HepG2 (cell line): Measurements from ENCODE around the gene OR8U1. TPM values are rescaled to one million over a fixed set of nuclear protein-coding genes. Genes with fewer than 3 reads are reported as not detected.
"Not testable (repeated sequence)": the region's sequence is repeated elsewhere in the genome, so short reads cannot be mapped to it uniquely, and the experiment has no call there.

ENCODE experiments used
- ATAC-seq: fragments of 200-7000 bp; cut with Tn5 transposase; 3 replicates; pipeline ENCODE4 v1.9.1; 2020; ENCODE audit warnings: mild to moderate bottlenecking, moderate library complexity
- BruUV-seq: library from RNA; stranded (reverse); fragments of 400-500 nt; replicated peaks from 2 replicates; lab custom pipeline; 2021; lab: Mats Ljungman, UMichigan
- CTCF ChIA-PET: fragments of 300-600 bp; formaldehyde crosslinking; extraction: SDS; loops from one replicate; lab custom pipeline; 2021; ENCODE audit warnings: low total read pairs, inconsistent platforms, low intra/inter-chr PET ratio; lab: Yijun Ruan, JAX
- POLR2A ChIA-PET: fragments of 350-600 bp; sonication (Branson Sonifier 250); formaldehyde crosslinking; loops from one replicate; lab custom pipeline; 2020; ENCODE audit warnings: antibody characterized with exemption, inconsistent platforms; lab: Yijun Ruan, JAX
- DNase-seq: peaks from one replicate; pipeline ENCODE4 v3.0.0-alpha.2; 2015; ENCODE audit warnings: low spot score
- FAIRE-seq: peaks from 3 replicates; lab custom pipeline; 2011; peaks lifted over from hg19 to GRCh38; lab: Jason Lieb, UNC
- H2AFZ ChIP-seq: one replicate; pipeline ENCODE4 v1.6.1; 2011; ENCODE audit warnings: low read length, inconsistent platforms
- H3K27ac ChIP-seq: fragments of 300-600 bp; 3 replicates; pipeline ENCODE4 v1.8.0; 2011; ENCODE audit warnings: mixed run types, mild to moderate bottlenecking, mixed read lengths, low read length, inconsistent platforms; ENCODE audit not compliant: insufficient read depth; ENCODE audit errors: extremely low read length
- H3K27me3 ChIP-seq, 2 experiments: fragments of 200-600 bp in 1 of 2; 2 replicates in 1 of 2; 3 replicates in 1 of 2; pipeline versions ENCODE4 v1.6.0 to v1.8.0; 2011; ENCODE audit warnings: low read length in 2 of 2, mild to moderate bottlenecking in 2 of 2, moderate library complexity in 2 of 2, inconsistent platforms in 1 of 2; ENCODE audit not compliant: insufficient read depth in 2 of 2, control insufficient read depth in 1 of 2
- H3K36me3 ChIP-seq, 2 experiments: fragments of 200-600 bp in 1 of 2; replicated peaks in 1 of 2; 2 replicates in 1 of 2; 3 replicates in 1 of 2; pipeline versions ENCODE4 v1.5.1 to v1.8.0; 2011; ENCODE audit warnings: low read length in 2 of 2, inconsistent platforms in 1 of 2; ENCODE audit not compliant: insufficient read depth in 2 of 2, control insufficient read depth in 1 of 2
- H3K4me1 ChIP-seq: 2 replicates; pipeline ENCODE4 v1.5.1; 2012; ENCODE audit warnings: low read length, inconsistent platforms; ENCODE audit not compliant: insufficient read depth
- H3K4me2 ChIP-seq: 2 replicates; pipeline ENCODE4 v1.6.0; 2011; ENCODE audit warnings: low read depth, low read length, inconsistent platforms
- H3K4me3 ChIP-seq, 3 experiments: fragments of 200-600 bp in 1 of 3; sonication (generic), shearing (Covaris generic) in 1 of 3; replicated peaks in 1 of 3; 2 replicates each; pipeline ENCODE4 v1.5.1; 2011 to 2016; ENCODE audit warnings: low read length in 3 of 3, inconsistent platforms in 2 of 3, low read depth in 2 of 3, mild to moderate bottlenecking in 2 of 3, control low read depth in 1 of 3, mixed read lengths in 1 of 3; ENCODE audit not compliant: insufficient read depth in 1 of 3
- H3K79me2 ChIP-seq: one replicate; pipeline ENCODE4 v1.6.1; 2011; ENCODE audit warnings: low read length, inconsistent platforms; ENCODE audit not compliant: insufficient read depth
- H3K9ac ChIP-seq: 2 replicates; pipeline ENCODE4 v1.6.0; 2011; ENCODE audit warnings: mild to moderate bottlenecking, low read depth, low read length, inconsistent platforms; ENCODE audit not compliant: insufficient read depth
- H3K9me3 ChIP-seq: 2 replicates; pipeline ENCODE4 v1.5.1; 2012; ENCODE audit warnings: mild to moderate bottlenecking, low read length
- H4K20me1 ChIP-seq: 2 replicates; pipeline ENCODE4 v1.6.0; 2011; ENCODE audit warnings: inconsistent platforms, mild to moderate bottlenecking, low read length, moderate library complexity; ENCODE audit not compliant: insufficient read depth
- ARHGAP35 ChIP-seq: sonication (generic); formaldehyde crosslinking; IDR thresholded peaks from 2 replicates; pipeline ENCODE4 v1.9.0; 2022; ENCODE audit warnings: mild to moderate bottlenecking, inconsistent platforms, moderate library complexity, missing genetic modification reagents, borderline replicate concordance
- CEBPB ChIP-seq: IDR thresholded peaks from 2 replicates; pipeline ENCODE4 v1.6.1; 2011; ENCODE audit warnings: low read depth, low read length, improper control_type of control experiment, borderline replicate concordance
- WGBS: methylation state at CpG from one replicate; pipeline ENCODE4 v1.1.6; 2017; ENCODE audit warnings: low lambda C conversion rate; 5-methylcytosine and 5-hydroxymethylcytosine counted together
- in situ Hi-C: cut with HindIII; loops from 2 replicates; pipeline ENCODE4 v1.10.0; 2017; ENCODE audit warnings: low pct_unique_long_range_greater_than_20kb; ENCODE audit not compliant: extremely low pct_ligation_motif_present
- intact Hi-C: fragments of 100-400 bp; cut with micrococcal nuclease; formaldehyde crosslinking; loops from one replicate; pipeline ENCODE4 v1.10.0; 2022; ENCODE audit not compliant: unreplicated experiment
- polyA plus RNA-seq, 8 experiments: library from polyadenylated mRNA; depleted of rRNA in 3 of 8; stranded (reverse) in 7 of 8; unstranded in 1 of 8; fragments of >200 nt; fragmentation: Illumina TruSeq in 4 of 8; extraction: Trizol in 4 of 8; gene quantifications; 2 replicates each; pipeline versions ENCODE4 v1.2.1 to v1.2.3, GENCODE V29; 2011 to 2016; ENCODE audit warnings: low read depth in 4 of 8, missing spikeins in 1 of 8, mixed read lengths in 1 of 8; ENCODE audit not compliant: insufficient read depth in 1 of 8
- total RNA-seq, 5 experiments: library from RNA; depleted of rRNA; stranded (reverse); fragments of >200 nt; fragmentation: Illumina TruSeq; extraction: Trizol; gene quantifications; 2 replicates each; pipeline ENCODE4 v1.2.3, GENCODE V29; 2016; ENCODE audit warnings: low read depth in 1 of 5
- TF ChIP-seq, protein P1 (sequence below): sonication (generic); formaldehyde crosslinking; IDR thresholded peaks from 2 replicates; pipeline ENCODE4 v1.4.0; 2020; ENCODE audit warnings: missing genetic modification reagents, mild to moderate bottlenecking, borderline replicate concordance

Gene OR8U1
- total and polyA plus RNA-seq, 2 of the 13 experiments (the other 11 are each of a cell fraction or from before 2014, with no cell fraction given) = not detected

DNA sequence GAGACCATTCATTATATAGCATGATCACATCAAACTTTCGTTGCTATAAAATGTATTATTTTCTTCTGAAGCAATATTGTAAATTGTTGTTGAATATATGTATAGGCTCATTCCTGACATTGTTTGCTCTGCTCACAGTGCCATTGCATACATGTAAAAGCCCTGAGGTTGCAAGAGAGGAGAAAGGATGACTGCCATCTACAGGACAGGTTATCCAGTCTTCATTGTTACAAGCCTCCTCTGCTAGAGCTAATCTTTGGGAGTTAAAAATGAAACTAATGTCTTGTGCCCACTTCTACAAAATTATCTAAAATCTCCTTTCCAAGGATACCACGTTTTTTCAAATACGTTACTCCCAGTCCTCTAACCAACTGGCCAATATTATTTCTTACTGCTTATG, 20.6 kb downstream of the OR8U1 start (continued):
- TF ChIP-seq, protein P1, sequence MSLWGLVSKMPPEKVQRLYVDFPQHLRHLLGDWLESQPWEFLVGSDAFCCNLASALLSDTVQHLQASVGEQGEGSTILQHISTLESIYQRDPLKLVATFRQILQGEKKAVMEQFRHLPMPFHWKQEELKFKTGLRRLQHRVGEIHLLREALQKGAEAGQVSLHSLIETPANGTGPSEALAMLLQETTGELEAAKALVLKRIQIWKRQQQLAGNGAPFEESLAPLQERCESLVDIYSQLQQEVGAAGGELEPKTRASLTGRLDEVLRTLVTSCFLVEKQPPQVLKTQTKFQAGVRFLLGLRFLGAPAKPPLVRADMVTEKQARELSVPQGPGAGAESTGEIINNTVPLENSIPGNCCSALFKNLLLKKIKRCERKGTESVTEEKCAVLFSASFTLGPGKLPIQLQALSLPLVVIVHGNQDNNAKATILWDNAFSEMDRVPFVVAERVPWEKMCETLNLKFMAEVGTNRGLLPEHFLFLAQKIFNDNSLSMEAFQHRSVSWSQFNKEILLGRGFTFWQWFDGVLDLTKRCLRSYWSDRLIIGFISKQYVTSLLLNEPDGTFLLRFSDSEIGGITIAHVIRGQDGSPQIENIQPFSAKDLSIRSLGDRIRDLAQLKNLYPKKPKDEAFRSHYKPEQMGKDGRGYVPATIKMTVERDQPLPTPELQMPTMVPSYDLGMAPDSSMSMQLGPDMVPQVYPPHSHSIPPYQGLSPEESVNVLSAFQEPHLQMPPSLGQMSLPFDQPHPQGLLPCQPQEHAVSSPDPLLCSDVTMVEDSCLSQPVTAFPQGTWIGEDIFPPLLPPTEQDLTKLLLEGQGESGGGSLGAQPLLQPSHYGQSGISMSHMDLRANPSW (CRISPR knock-in tag) = no peak

GRCh38 chr11:56401858-56402461, 26.5 kb downstream of the OR8U1 start:
- H3K4me3 ChIP-seq, POLR2A ChIA-PET, in situ Hi-C loops, intact Hi-C loops, H3K4me2 ChIP-seq, DNase-seq, H3K79me2 ChIP-seq, H3K4me1 ChIP-seq, H4K20me1 ChIP-seq, H3K27me3 ChIP-seq, H2AFZ ChIP-seq, H3K27ac ChIP-seq, FAIRE-seq, H3K9ac ChIP-seq, ATAC-seq, BruUV-seq, CTCF ChIA-PET, H3K36me3 ChIP-seq: not testable (repeated sequence)
- 60% methylated on average over 7 of the region's 27 CpGs for WGBS
- peaks cover 35% of the 10 kb centered on the region for H3K9me3 ChIP-seq

GRCh38 chr11:56404393-56404792, 29.0 kb downstream of the OR8U1 start:
- in situ Hi-C loops (no loop called here), intact Hi-C loops (no loop called here)
- H3K4me2 ChIP-seq = no peak overlapping the region
- H3K27me3 ChIP-seq = no peaks in the 10 kb centered on the region
- H2AFZ ChIP-seq = no peak overlapping the region
- ChIA-PET POLR2A (no interaction called here), CTCF (no interaction called here)
- no peak overlapping the region for H3K9ac ChIP-seq
- H3K4me3 ChIP-seq = no peak overlapping the region
- ATAC-seq (no peak), DNase-seq (no peak), FAIRE-seq (no peak)
- BruUV-seq = no TSS peak
- H4K20me1 ChIP-seq = no peaks in the 10 kb centered on the region
- H3K9me3 ChIP-seq = peaks cover 47% of the 10 kb centered on the region
- TF ChIP-seq ARHGAP35 (CRISPR knock-in tag) = no peak
- TF ChIP-seq CEBPB = 0 out of 2 replicates have a peak, but pooled peaks have one; percentile 18
- no peaks in the 10 kb centered on the region for H3K79me2 ChIP-seq
- H3K36me3 ChIP-seq = no peaks in the 10 kb centered on the region
- 3% methylated on average over 2 of the region's 2 CpGs for WGBS
- no peaks in the 10 kb centered on the region for H3K4me1 ChIP-seq
- H3K27ac ChIP-seq = no peak overlapping the region
